GM12873 (cell line): ENCODE measurements around the gene KIFBP.

Experiments used
- CTCF ChIP-seq: IDR thresholded peaks from 2 replicates; pipeline ENCODE4 v1.5.1; 2012; ENCODE audit warnings: low read depth, mild to moderate bottlenecking, moderate library complexity, low read length, control low read depth; ENCODE audit not compliant: insufficient read depth; ENCODE audit errors: missing control alignments

KIFBP gene

DNA sequence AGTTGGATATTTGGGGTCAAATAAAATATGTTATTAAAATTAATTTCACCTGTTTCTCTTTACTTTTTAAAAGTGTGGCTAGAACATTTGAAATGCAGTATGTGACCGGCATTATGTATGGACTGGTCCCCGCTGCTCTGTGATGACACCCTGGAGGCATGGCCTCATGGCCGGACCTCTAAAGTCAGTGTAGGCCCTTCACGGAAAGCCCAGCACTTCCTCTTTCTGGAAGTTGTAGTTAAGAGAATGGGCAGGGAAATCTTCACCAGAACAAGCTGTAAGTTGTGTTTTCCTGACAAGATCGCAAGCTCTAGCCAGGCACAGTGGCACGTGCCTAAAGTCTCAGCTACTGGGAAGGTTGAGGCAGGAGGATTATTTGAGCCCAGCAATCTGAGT is 61.0 kb downstream of the KIFBP start:
- TF ChIP-seq CTCF: no peak

DNA sequence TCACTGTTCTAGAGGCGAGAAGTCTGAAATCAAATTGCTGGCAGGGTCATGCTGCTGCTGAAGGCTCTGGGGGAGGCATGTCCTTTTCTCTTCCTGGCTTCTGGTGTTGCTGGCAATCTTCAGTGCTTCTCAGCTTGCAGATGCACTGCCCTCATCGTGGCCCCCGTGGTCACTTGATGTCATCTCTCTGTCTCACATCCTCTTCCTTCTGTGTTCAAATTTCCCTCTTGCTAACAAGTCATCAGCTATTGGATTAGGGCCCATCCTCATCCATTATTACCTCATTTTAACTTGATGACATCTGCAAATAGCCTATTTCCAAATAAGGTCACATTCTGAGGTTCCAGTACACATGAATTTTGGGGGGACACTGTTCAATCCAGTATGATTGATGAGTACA is 62.7 kb downstream of the KIFBP start:
- no peak for TF ChIP-seq CTCF

DNA sequence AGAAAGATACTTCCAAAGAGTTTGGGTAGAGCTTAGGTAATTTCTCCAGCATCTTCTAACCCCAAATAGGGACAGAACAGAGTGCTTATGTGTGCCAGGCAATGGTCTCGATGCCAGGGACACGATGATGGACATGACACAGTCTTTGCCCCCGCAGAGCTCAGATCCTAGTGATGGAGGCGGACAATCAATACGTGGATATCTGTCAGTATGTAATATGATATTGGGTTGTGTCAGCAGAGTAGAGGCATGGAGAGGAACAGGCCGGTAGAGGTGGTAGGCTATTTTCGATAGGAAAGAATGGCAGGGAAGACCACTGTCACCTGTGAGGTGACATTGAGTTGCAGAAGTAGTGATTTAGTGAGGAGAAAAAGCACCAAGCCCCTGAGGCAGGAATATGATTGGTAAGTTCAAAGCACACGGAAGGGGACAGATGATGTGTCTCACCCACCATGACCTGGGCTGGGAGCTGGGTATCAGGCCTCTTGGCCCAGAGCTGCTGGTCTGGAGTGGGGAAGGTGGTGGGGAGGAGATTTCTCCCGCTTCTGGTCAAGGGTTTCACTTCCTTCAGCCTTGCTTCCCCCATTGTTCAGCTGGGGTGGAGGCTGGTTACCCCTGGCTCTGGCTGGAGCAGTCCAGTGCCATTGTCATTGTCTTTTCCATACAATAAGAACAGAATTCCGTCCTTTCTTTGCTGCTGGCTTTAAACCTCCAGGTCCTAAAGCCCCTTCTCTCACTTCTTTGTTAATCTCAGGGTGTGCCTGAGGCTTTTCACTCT is 63.3 kb downstream of the KIFBP start:
- TF ChIP-seq CTCF: no peak

GRCh38 chr10:69052736-69053135 is 64.1 kb downstream of the KIFBP start:
- no peak for TF ChIP-seq CTCF

- no peak for TF ChIP-seq CTCF
Observed at GRCh38 chr10:69055241-69055640, 66.6 kb downstream of the KIFBP start.

- no peak for TF ChIP-seq CTCF
Observed at GRCh38 chr10:69056129-69056528, 67.5 kb downstream of the KIFBP start.

DNA sequence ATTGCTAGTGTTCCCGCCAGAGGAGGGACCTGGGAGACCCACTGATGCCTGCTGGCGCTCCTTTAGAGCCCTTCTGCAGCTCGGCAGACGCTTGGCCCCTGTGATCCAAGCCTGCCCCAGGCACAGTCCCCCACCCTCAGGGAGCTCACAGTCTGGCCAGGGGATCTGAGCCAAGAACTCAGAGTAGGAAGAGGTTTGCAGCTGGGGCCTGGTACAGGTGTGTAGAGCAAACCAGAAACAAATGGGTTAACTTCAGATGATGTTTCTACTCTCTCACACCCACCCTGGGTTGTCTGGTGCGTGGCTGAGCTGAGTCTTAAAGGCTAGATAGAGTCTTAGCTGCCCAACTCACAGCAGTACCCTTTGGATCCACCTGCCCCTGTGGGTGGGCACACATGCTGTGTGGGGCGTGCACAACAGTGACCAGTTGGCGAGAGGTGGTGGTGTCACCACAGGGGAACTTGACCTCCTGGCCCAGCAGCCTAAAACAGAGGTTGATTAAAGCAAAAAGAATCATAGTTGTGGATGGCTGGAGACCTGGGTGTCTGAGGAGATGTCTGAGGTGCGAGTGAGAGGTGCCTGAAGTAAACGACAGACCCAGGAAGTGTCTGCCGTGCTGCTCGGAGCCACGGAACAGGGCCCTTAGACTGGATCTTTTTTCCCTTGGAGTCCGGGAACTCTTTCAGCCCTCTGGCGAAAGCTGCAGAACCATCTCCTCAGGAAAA is 68.1 kb downstream of the KIFBP start:
- TF ChIP-seq CTCF: no peak
